Measurements from ENCODE around the gene CACNA2D3.

CACNA2D3 gene

GRCh38 chr3:54900838-54901591 lies 778.7 kb downstream of the CACNA2D3 start:
- DNase-seq, result peak; percentile 32

- no peak for DNase-seq
Observed at GRCh38 chr3:54901906-54902685, 779.7 kb downstream of the CACNA2D3 start.

- DNase-seq, result peak; percentile 78
Observed at GRCh38 chr3:54905261-54905888, 783.0 kb downstream of the CACNA2D3 start.

GRCh38 chr3:54905920-54906319 lies 783.6 kb downstream of the CACNA2D3 start:
- no peak for DNase-seq

GRCh38 chr3:54906763-54907162 lies 784.4 kb downstream of the CACNA2D3 start:
- DNase-seq, result no peak

GRCh38 chr3:54909191-54909590 lies 786.8 kb downstream of the CACNA2D3 start:
- DNase-seq, result no peak

GRCh38 chr3:54914180-54914579 lies 791.8 kb downstream of the CACNA2D3 start:
- no peak for DNase-seq

GRCh38 chr3:54915181-54915580 lies 792.8 kb downstream of the CACNA2D3 start:
- DNase-seq, result no peak

- no peak for DNase-seq
Observed at GRCh38 chr3:54915976-54916375, 793.6 kb downstream of the CACNA2D3 start.

- no peak for DNase-seq
Observed at GRCh38 chr3:54916732-54917131, 794.4 kb downstream of the CACNA2D3 start.

- DNase-seq, result peak; percentile 84
Observed at GRCh38 chr3:54917174-54917573, 794.8 kb downstream of the CACNA2D3 start.

GRCh38 chr3:54917862-54918261 lies 795.5 kb downstream of the CACNA2D3 start:
- DNase-seq, result peak; percentile 27

- DNase-seq, result no peak
Observed at GRCh38 chr3:54918516-54918915, 796.2 kb downstream of the CACNA2D3 start.

GRCh38 chr3:54928046-54928770 lies 805.9 kb downstream of the CACNA2D3 start, which contains the start of gene LRTM1:
TSS of gene LRTM1 (minus strand) at chr3:54928059. CDS start at chr3:54927911, 148 bp downstream.
- DNase-seq, result no peak

- no peak for DNase-seq
Observed at GRCh38 chr3:54931182-54931581, 808.8 kb downstream of the CACNA2D3 start.

GRCh38 chr3:54932606-54933005 lies 810.3 kb downstream of the CACNA2D3 start:
- DNase-seq, result no peak

- DNase-seq, result no peak
Observed at GRCh38 chr3:54935869-54936268, 813.5 kb downstream of the CACNA2D3 start.

- peak; percentile 52 for DNase-seq
Observed at GRCh38 chr3:54936561-54936960, 814.2 kb downstream of the CACNA2D3 start.

GRCh38 chr3:54939557-54940300 lies 817.4 kb downstream of the CACNA2D3 start:
- no peak for DNase-seq

- no peak for DNase-seq
Observed at GRCh38 chr3:54940971-54941370, 818.6 kb downstream of the CACNA2D3 start.

- DNase-seq, result no peak
Observed at GRCh38 chr3:54941690-54942362, 819.5 kb downstream of the CACNA2D3 start.
